ENCODE results near the gene COL16A1. TPM values are rescaled to one million over a fixed set of nuclear protein-coding genes. Genes with fewer than 3 reads are reported as not detected.

The COL16A1 gene
- total RNA-seq, 2 donors from 2014 or later: 93.3 to 179 TPM

DNA sequence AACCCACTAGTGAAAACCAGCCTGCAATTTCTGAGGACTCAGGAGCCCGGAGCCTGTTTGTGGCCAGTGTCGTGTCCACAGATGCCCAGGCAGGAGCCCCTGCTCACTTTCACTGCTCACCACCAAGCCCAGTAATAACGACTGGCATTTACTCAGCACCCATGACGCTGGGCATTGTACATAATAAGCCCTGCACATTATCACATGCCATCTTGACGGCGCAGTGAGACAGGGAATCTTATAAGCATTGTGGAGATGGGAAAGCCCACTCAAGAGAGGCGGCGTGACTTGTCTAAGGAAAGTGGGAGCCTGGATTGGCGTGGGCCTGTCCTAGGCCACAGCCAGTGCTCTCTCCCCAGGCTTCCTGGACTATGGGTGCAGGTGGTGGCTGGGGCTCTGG, 30.4 kb downstream of the COL16A1 start:
- DNase-seq (ENCODE audit: low spot score): no peak
- intact Hi-C loops (cut with DNase I): loop anchor here in 1 of 2 donors (1.0 kb wide), 1 partner anchor 68 kb away; no protein-coding TSS in a partner anchor

DNA sequence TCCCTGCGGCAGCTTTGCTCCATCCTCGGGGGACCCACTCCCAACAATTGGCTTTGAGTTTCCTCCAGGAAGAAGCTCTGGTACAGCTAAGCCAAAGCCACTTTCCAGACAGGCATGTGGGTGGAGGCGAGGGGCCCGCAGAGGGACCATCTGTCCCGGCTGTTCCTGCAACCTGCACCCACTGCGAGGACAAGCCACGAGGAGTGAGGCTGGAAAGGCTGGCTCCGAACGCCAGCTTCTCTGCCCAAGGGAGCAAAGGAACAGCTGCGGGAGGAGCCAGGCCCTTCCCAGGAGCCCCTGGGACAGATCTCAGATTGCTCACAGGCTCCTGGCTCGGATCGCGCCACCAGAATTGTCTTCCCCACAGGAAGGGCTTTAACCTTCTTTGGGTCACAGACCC, 30.8 kb downstream of the COL16A1 start:
- intact Hi-C loops (cut with DNase I): loop anchor here in 1 of 2 donors (1.0 kb wide), 1 partner anchor 68 kb away; no protein-coding TSS in a partner anchor
- no peak for DNase-seq (ENCODE audit: low spot score)

DNA sequence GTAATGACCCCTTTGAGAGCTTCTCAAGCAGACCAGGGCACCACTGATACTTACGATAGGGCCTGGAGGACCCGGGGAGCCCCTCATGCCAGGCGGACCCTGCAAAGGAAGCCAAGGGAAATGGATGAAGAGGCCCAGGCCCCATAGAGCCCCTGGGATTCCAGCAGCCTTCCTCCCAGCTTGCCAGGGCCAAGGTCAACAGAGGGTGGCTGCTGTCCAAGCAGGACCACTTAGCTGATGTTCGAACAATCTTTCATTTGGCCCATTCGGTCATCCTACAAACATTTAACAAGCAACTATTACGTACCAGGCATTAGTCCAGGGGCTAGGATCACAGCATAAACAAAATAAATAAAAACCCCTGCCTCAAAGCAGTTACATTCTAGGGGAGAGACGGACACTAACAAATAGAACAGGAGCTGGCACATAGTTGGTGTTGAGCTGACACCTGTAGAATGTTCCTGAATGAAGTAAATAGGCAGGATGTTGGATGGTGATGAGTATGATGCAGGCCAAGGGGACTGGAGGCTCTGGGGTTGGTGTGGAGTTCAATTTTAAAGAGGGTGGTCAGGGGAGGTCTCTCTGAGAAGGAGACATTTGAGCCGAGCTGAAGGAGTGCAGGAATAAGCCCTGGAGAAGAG, 32.1 kb downstream of the COL16A1 start:
- intact Hi-C loops (cut with DNase I): no loop called here
- DNase-seq (ENCODE audit: low spot score): no peak

DNA sequence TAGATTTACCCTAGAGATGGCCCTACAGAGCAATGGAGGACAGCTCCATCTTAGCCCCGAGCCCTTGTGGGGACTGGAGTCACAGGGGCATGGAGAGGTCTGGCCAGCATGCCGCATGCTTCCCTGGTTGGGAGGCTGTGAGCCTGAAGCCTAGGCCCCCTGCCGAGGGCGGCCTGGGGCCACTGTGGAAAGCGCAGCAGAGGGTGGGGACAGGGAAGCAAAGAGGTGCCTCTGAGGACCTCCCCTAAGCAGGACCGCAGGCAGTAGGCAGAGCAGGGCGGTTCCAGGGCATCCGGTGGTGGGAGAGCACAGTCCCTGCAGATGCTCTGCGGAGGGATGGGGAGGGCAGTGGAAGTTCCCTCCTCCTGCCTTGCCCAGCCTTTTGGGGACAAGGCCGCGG, 32.7 kb downstream of the COL16A1 start:
- intact Hi-C loops (cut with DNase I): no loop called here
- DNase-seq (ENCODE audit: low spot score): no peak

DNA sequence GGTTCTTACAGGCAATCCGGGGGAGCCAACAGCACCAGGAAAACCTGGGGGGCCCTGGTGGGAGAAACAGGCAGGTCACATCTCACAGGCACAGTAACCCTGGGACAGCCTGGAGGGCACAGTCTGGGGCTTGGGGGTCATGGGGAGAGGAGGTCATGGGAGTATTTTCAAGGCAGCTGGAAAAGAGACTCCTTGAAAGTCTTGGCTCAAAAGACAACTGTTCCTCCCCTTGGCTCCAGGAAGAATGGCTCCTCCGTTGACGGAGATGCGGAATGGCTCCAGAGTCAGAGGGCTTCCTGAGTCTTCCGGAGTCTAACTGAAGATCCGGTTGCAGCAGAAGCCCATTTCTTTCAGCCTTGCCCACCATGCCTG, 33.2 kb downstream of the COL16A1 start:
- intact Hi-C loops (cut with DNase I): no loop called here
- DNase-seq (ENCODE audit: low spot score): no peak

DNA sequence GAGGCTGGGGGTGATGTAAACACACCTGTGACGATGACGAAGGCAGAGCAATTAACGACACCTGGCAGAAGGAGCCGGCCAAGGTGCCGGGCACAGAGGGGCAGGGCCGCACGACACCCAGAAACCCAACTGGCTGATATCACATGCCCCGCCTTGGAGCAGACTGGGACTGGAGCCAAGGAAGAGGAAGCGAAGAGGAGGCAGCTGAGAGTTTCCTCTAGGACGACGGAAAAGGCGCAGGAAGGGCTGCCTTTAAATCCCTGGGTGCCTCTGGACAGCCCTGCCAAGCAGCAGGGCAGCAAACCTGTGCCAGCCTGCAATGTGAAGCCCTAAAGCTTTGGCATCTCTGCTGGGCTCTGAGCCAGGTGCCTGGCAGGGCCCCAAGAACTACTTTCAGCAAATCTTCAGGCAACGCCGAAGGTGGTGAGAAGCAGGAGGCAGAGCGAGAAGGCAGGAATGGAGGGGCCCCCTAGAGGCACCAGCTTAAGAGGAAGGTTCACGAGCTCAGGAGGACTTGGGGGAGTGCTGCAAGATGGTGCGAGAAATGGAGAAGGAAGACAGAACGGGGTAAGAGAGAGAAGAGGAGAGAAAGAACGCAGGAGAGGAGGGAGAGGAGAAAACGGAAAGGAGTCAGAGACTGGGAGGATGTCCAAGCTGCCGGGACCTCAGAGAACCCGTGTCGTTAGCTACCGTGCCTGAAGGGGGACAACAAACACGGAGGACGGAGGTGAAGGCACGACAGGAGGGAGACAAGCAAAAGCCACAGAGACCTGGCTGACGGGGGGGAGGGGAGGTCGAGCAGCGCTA, 33.8 kb downstream of the COL16A1 start:
- DNase-seq (ENCODE audit: low spot score): no peak
- intact Hi-C loops (cut with DNase I): loop anchor here (5.0 to 10.0 kb wide), 3 partner anchors 32 to 1302 kb away; partner anchors contain the start of gene COL16A1 (in 1 of the 2)

DNA sequence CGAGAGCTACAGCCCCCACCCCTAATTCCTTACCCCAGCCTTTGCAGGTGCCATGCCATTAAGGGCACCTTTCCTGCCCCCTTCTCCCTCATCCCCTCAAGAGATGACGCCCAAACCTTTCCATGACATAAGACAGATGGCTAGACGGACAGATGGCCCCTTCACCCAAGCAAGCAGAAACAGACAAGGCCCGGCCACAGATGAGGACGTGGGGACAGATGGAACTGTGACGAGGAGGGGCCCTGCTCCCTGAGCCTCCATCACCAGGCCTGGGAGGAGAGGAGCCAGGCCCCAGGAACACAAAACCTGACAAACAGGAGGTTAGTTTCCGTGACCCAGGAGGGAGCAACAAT, 34.4 kb downstream of the COL16A1 start:
- intact Hi-C loops (cut with DNase I): loop anchor here (5.0 to 10.0 kb wide), 3 partner anchors 33 to 1303 kb away; partner anchors contain the start of gene COL16A1 (in 1 of the 2)
- no peak for DNase-seq (ENCODE audit: low spot score)

DNA sequence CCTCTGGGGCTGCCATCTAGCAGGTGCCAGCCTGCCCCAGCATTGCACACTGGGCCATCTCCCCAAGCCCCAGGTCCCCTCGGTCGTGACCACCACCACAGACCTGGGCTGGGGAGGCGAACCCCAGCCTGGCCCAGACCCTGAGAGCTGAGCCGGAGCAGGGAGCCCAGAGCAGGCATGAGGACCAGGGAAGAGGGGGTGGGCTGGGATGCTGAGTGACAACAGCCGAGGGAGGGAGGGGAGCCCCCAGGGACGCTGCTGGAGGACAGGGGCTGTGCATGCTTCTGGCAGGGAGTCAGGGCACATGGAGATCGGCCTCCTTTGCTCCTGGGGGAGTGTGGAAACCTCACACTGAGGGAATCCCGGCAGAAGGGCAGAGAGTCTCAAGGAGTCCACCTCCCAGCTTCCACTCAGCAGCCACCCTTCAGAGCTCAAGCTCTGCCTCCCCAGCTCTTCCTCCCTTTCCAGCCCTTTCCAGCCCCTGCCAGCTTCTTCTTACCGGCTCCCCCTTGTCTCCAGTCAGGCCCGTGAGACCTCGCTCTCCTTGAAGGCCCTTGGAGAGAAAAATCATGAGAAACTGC, 35.4 kb downstream of the COL16A1 start:
- DNase-seq (ENCODE audit: low spot score): no peak
- intact Hi-C loops (cut with DNase I): loop anchor here (5.0 to 10.0 kb wide), 3 partner anchors 34 to 1304 kb away; partner anchors contain the start of gene COL16A1 (in 1 of the 2)

DNA sequence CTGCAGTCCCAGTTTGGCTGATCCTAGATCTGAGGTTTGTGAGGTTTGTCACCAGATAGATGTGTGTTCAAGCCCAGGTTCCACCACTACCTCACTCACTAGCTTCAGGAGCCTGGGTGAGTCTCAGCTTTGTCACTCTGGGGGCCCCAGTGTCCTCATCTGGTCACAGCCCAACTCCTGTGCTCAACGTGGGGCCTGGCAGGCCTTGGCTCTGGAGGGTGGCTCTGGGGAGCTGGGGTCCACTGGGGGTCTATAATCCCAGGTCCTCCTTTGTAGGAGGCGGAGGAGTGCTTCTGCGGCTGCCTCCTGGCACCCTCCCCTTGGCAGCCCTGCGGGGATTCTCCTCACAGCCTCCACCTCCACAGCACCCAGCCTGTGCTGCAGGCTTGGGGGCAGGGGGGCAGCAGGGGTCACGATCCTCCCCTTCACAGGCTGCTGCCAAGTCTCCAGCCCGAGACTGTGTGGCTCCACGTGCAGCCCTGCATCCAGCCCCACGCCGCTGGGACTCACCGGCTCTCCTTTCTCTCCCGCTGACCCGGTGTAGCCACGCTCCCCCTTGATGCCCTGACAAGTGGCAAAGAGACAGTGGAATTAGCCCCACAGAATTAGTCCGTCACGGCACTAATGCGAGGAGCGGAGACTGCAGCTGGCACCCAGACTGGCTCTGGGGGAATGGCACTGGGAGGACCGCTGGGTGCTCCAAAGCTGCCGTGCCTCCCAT, 36.6 kb downstream of the COL16A1 start:
- intact Hi-C loops (cut with DNase I): loop anchor here (5.0 to 10.0 kb wide), 3 partner anchors 35 to 1305 kb away; partner anchors contain the start of gene COL16A1 (in 1 of the 2)
- DNase-seq (ENCODE audit: low spot score): no peak

- no peak for DNase-seq (ENCODE audit: low spot score)
- intact Hi-C loops (cut with DNase I): loop anchor here (5.0 to 10.0 kb wide), 3 partner anchors 36 to 1306 kb away; partner anchors contain the start of gene COL16A1 (in 1 of the 2)
Measured at GRCh38 chr1:31666263-31666963, 37.4 kb downstream of the COL16A1 start.

- peak; percentile 79 for DNase-seq (ENCODE audit: low spot score)
- intact Hi-C loops (cut with DNase I): loop anchor here (2.0 to 10.0 kb wide), 4 partner anchors 37 to 1307 kb away; partner anchors contain the start of gene COL16A1 (in 1 of the 2)
Measured at GRCh38 chr1:31665234-31665878, 38.5 kb downstream of the COL16A1 start.

DNA sequence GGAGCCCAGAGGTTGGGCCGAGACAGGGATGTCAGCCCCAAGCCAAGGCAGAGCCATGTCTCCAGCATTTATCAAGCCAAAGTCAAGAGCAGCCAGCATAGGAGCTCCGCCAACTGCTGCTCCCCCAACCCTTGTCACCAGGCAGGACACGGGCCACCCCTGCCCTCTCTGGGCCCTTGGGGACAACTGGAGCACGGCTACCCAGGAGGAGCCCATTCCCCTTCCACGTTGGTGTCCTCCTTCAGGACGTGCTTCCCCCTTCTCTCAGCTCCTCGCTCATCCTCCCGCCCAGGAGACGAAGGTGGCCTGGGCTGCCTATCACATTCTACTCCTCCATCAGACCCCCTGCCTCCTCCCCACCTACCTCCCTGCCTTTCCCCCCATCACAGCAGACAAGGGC, 39.3 kb downstream of the COL16A1 start:
- peak; percentile 58 for DNase-seq (ENCODE audit: low spot score)
- intact Hi-C loops (cut with DNase I): loop anchor here (2.0 to 10.0 kb wide), 3 partner anchors 43 to 124 kb away; no protein-coding TSS in a partner anchor

- intact Hi-C loops (cut with DNase I): loop anchor here (2.0 to 10.0 kb wide), 3 partner anchors 43 to 125 kb away; no protein-coding TSS in a partner anchor
- DNase-seq (ENCODE audit: low spot score): no peak
Measured at GRCh38 chr1:31663622-31664452, 40.0 kb downstream of the COL16A1 start.

- no peak for DNase-seq (ENCODE audit: low spot score)
- intact Hi-C loops (cut with DNase I): loop anchor here in 1 of 2 donors (5.0 to 10.0 kb wide), 2 partner anchors 45 to 122 kb away; no protein-coding TSS in a partner anchor
Measured at GRCh38 chr1:31662463-31662862, 41.4 kb downstream of the COL16A1 start.

DNA sequence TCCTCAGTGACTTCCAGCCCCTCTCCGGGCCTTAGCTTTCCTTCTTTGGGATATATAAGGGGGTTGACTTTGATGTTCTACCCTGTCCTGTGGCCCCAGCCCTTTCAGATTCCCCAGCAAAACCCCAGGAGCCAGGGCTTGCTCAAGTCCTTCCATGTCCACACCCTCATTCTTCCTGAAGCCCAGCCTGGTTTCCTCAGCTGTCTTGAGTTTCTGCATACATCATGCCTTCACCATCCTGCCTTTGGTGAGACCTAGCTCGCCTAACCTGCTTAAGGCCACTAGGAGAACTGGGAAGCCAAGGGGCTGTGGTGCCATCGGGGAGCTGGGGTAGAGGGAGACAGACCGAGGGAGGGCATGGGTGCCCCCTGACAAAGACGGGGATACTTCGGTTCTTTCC, 42.0 kb downstream of the COL16A1 start:
- no peak for DNase-seq (ENCODE audit: low spot score)
- intact Hi-C loops (cut with DNase I): loop anchor here in 1 of 2 donors (5.0 to 10.0 kb wide), 2 partner anchors 45 to 123 kb away; no protein-coding TSS in a partner anchor

GRCh38 chr1:31660871-31661455, 42.9 kb downstream of the COL16A1 start:
- intact Hi-C loops (cut with DNase I): loop anchor here in 1 of 2 donors (5.0 to 10.0 kb wide), 2 partner anchors 46 to 124 kb away; no protein-coding TSS in a partner anchor
- DNase-seq (ENCODE audit: low spot score): no peak

All from posterior vena cava (tissue), 2 donors.